Activated naive CD4-positive, alpha-beta T cell treated with Interleukin-2 at 50 U/mL for 16 hours (primary cell): ENCODE results near the gene DRAM2.

Source experiments
- DNase-seq: peaks from one replicate; pipeline ENCODE4 v3.0.0-alpha.2; 2020

The DRAM2 gene

DNA sequence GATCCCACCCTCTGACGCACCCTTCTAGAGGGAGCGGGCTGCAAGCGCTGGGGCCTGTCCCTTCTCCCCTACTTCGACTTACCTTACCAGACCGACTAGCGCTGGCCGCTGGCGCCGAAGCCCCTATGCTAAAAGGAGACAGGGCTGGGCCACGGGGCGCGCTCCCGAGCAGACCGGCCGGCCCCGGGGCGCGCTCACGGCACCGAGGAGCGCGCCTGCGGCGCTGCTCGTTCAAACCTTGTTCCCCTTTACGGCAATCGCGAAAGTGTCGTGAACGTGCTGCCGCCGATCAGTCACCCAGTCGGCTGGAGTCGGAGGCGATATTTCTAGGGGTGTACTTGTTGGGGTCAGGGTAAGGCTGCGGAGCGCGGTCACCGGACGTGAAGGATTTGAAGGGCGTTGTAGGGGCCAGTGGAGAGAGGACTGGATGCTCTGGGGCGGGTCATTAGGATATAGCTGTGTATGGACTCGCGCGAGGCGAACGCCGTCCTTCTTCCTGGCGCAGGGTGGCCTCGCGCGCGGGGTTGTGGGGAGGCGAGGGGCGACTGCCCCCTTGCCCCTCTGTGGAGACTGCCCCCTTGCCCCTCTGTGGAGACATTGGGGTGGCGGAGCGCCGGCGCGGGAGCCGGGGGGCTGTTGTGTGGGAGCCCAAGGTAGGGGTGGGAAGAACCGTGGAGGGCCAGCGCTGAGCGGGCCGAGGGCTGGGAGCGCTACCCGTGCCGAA, at the start of gene DRAM2, which contains the start of gene CEPT1:
DRAM2 (minus strand) TSS at position 138 of the 724 bp plus-strand sequence. CDS start 8,539 bp downstream, outside the sequence.
CEPT1 (plus strand) TSS at position 268 of the 724 bp plus-strand sequence. CDS start 7,492 bp downstream, outside the sequence.
- DNase-seq = peak; percentile 93

DNA sequence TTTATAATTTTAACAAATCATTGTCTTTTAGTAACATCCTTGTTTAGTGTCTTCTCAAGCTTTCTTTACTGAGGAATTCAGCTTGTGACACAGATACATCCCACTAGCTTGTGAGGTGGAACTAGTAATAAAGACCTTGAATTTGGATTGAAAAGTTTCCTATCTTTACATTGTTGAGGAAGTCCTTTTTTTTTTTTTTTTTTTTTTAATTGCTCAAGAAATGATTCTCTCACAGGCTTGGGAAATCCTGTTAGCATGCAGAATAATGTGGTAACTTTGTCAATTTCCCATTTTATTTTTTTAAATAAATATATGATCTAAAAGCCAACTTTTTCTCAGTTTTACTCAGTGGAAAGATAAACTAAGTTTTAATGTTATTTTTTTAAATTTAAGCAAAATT, 44.8 kb upstream of the DRAM2 start:
- DNase-seq = no peak

DNA sequence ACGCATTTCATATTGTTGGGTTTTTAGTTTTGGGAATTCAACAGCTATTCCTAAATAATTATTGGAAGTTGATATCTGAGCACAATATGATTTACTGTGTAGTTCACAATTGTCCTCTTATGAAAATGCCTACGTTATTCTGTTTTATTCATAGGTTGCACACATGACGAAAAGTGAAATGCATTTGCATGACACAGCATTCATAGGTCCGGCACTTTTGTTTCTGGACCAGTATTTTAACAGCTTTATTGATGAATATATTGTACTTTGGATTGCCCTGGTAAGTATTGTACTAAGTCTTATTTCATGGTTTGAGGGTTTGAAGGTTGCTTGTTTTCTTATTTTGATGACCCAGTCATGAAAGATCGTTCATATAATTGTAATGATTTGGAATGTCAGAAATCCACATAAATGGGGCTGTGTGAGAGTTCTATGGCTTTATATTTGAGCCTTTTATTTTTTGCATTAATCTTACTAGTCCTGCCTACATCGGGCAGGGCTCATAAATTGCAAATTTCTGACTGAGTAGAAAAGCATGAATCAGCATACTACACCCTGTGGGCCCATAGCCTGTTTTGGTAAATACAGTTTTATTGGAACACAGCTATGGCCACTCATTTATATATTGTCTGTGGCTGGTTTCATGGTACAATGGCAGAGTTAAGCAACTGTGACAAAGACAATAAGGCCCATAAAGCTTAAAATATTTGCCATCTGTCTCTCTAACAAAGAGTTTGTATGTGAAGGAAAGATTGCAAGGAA, 43.6 kb upstream of the DRAM2 start:
- DNase-seq = no peak

DNA sequence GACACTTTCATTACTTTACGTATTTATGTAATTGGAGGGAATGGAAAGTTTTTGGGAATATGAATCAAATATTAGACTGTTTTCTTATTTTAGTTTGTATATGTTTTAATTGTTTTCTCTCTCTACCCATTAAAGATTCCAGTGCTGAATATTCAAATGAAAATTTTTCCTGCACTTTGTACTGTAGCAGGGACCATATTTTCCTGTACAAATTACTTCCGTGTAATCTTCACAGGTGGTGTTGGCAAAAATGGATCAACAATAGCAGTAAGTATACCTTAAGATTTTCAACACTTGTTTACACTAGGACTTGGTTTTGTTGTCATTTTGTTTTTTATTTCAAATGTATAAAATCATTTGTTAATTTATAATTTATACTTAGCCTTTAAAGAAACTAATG, 42.2 kb upstream of the DRAM2 start:
- DNase-seq = no peak

DNA sequence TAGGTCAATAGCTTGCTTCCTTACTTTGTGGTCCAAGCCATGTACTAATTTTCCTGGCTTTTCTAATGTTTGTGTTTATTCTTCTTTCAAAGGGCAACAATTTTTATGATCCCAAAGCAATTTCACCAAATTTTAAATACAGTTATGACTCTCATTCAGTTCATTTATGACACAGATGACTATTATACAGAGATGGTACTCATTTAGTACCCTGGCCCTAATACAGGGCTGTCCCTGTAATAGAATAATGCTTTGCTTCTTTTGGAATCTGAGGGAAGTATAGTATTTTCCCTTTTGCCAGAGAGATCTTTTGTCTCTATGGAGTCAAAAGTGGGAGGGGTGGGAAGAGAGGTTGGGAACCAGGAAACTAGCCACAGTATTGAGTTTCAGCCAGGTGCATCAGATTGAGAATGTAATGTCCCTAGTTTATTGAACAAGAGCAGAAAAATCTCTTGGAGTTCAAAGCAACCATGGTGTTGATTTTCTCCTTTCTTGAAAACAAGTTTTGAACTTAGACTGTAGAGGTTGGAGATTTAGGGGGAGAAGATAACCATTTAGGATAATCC, 40.2 kb upstream of the DRAM2 start:
- DNase-seq = no peak

DNA sequence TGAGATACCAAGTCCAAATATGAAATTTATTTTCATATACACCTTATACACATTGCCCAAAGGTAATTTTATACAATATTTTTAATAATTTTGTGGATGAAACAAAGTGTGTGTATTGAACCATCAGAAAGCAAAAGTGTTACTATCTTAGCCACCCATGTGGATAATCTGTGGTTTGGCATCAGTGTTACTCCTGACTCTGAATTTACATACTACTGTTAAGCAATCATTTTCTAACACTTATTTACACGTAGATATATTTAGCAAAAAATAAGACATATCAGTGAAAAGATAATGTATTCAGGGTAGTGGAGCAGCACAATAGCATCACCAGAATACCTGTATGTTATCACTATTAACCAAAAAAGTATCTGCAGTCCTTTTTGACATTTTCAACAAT, 36.8 kb upstream of the DRAM2 start:
- no peak for DNase-seq

DNA sequence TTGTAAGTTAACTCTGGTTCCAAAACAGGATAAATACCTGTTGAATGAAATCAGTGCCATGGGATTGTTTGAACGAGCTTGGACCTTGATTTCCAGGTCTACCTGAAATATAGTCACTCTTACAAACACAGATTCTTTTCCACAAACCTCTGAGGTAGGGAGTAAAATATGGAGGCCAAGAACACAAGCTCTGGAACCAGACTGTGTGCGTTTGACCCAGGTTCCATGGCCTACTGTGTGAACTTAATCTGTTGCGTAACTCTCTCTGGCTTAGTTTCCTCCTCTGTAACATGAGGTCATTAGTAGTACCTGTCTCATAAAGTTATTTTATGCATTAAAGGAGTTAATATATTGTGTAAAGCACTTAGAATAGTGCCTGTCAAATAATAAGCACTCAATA, 35.5 kb upstream of the DRAM2 start:
- no peak for DNase-seq

DNA sequence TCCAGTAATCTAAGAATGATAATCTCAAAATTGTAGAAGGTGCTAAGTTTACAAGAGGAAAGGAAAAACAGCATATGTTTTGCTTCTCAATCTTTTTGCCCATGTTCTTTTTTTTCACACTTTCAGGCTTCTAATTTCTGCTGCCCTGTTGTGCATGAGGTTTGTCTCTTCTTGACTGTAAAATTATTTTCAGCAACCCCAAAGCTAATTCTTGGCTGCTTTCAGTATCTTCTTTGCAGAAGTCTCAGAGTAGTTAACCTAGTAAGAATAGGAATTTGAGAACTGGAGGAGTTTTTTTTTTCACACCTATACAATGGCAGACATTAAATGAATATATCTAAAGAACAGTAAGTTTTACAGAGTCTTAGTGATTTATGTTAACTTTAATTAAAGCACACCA, 34.2 kb upstream of the DRAM2 start:
- DNase-seq = no peak

DNA sequence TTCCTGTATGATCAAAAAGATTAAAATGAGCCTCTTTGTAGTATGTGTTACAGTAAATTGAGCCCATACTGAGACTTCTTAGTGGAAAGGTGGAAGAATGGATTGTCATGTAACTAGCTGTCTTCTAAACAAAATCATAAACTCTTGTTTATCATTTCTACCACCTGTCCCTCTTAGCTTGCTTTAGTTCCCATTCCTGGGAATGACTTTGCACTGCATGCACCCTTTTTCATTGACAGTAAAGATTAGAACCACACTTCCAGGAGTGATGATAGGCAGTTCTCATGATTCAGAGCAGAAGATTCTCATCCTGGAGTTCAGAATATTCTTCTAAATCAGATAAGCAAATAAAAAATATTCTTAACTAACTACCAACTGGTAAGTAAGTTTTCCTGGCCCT, 32.6 kb upstream of the DRAM2 start:
- no peak for DNase-seq

DNA sequence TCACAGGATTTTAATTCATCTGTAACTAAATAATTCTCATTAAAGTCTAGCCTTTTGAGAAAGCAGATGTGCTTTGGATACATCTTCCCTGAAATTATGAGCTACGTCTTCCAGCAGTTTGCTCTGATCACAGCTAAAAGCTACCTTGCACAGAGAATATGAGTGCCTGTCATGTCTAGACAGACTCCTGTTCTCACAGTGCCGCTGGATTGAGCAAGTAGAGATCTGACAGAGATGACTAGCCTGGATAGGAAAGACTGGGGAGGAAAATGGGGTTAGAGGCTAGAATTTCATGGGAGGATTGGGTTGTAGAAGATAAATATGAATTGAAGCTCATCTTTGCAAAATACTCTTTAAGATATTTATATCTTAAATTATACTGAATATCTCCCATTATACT, 24.3 kb upstream of the DRAM2 start:
- no peak for DNase-seq

DNA sequence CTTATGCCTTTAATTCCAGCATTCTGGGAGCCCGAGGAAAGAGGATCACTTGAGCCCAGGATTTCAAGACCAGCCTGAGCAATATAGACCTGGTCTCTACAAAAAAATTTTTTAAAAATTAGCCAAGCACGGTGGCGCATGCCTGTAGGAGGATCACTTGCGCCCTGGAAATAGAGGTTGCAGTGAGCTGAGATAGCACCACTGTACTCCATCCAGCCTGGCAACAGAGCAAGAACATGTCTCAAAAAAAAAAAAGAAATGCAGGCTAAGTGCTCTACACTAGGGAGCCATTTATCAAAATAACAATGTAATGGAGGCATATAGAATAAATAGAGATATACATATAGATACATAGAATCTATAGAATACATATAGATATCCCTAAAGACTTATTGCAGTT, 23.5 kb upstream of the DRAM2 start:
- no peak for DNase-seq

DNA sequence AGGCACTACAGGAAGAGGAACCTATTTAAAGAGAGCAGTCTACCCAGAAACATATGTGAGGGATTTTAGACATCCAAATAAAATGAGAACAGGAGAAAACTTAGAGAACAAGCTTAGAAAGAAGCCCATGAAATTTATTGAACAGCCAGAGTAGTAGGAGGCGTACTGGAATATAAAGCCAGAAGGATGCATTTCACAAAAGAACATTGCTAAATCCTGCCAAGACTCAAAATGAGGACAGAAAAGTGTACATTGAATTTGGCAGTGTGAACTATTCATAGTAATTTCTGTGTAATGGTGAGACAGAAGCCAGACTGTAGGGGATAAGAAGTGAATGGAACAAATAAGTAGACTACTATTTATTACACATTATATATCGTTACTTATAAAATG, 22.6 kb upstream of the DRAM2 start:
- no peak for DNase-seq

DNA sequence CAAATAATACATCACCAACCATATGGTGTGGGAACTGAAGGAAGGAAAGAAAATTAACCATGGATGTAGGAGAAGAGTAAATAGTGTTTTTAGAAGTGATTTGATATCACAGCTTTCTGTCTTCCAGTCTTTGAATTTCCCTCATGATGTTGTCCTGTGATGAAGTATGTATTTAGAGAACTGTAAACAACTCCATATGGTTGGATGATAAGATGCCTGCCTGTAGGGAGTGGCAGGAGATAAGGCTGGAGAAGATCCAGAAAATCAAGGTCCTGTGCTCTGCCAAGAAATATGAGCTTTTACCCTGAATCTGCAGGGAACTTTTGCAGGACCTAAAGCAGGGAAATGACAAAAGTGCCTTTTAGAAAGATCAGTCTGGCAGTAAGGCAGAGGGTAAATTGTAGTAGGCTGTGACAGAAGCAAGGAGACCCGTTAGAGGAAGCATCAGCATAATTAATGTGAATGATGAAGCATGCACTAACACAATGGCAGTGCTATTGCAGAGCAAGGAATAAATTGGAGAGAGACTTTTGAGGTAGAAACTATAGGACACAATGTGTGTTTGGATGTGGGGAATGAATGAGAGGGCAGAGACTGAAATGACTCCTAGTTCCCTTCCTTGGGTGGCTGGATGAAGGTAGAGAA, 22.1 kb upstream of the DRAM2 start:
- DNase-seq = no peak

DNA sequence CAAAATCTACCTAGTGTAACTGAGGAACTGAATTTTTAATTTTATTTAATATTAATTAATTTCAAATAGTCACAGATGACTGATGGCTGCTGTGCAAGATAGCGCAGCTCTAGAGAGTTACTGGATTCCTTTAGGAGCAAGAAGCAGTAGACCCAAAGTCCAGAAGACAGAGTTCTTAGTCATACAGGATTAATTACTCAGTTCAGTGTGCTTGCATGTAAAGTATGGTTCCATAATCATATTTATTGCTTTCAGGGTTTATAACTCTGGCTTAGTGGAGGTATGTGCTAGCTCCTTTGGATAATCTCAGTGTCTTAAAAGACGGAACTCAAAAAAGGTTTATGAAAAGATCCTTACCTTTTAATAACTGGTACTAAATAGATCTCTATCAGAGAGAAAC, 17.5 kb upstream of the DRAM2 start:
- no peak for DNase-seq

DNA sequence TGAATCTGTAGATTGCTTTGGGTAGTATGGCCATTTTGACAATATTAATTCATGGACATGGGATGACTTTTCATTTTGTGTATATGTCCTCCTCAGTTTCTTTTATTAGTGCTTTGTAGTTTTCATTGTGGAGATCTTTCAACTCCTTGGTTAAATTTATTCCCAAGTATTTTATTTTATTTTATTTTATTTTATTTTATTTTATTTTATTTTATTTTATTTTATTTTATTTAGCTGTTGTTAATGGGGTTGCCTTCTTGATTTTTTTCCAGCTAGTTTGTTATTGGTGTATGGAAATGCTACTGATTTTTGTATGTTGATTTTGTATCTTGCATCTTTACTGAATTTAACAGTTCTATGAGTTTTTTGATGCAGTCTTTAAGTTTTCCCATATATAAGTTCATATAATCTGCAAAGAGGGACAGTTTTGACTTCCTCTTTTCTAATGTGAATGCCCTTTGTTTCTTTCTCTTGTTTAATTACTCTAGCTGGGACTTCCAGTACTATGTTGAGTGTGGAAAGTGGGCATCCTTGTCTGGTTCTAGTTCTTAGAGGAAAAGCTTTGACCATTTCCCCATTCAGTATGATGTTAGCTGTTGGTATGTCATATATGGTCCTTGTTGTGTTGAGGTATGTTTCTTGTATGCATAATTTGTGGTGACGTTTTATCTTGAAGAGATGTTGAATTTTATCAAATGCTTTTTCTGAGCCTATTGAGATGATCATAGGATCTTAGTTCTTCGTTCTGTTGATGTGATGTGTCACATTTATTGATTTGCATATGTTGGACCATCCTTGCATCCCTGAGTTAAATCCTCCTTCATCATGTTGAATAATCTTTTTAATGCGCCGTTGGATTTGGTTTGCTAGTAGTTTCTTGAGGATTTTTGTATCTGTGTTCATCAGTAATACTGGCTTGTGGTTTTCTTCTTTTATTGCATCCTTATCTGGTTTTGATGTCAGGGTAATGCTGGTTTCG, 14.4 kb upstream of the DRAM2 start:
- DNase-seq = no peak

DNA sequence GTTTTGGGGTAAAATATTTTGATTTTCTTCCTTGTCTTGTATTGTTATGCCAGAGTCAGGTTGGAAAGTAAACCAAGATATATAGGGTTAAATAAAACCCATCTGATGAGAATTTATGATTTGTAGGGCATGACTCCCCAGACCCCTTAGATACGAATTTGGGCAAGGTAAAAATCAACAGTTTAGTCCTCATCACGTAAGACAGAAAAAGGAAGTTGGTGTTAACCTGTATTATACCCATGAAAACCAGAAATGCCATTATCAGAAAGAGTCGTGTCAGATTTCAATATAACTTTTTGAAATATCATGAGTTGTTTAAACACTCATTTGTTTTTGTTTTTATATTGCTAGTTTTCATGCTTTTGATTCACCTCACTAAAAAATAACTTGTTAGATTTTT, 11.9 kb upstream of the DRAM2 start:
- no peak for DNase-seq

DNA sequence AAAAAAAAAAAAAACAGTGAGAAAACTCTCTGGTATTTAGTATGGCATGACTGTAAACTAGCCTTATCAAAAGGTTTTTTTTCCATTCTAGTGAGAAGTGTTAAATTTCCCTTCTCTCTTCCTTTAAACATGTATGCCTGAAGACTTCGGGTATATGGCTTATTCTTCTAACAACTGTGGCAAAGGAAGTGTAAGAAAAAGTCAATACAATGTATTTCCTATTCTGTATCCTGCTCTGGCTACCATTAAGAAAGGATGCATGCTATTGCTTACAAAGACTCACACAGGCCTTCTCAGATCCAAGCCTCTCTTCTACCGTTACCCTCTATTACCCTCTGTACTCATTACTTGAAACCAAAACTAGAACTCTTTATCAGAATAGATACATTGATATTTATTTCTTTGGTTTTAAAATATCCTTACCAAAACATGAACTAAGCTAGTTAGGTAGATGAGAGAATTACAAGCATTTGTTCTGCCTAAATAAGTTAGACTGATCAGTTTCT, 8.5 kb upstream of the DRAM2 start:
- no peak for DNase-seq

DNA sequence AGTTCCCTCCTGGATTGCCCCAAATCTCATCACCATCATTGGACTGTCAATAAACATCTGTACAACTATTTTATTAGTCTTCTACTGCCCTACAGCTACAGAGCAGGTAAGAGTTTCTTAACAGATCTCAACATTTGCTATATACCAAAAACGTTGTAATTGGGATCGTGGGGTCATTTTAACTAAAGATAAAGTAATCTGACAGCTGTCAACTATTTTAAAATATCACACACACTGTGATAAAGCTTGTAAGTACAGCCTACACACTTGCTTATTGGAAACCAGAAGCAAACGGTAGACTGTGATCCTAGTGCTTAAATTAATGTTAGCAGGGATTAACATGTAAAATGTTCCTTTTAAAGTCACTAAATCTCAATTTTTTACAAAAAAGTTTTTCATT, 8.1 kb upstream of the DRAM2 start:
- no peak for DNase-seq

DNA sequence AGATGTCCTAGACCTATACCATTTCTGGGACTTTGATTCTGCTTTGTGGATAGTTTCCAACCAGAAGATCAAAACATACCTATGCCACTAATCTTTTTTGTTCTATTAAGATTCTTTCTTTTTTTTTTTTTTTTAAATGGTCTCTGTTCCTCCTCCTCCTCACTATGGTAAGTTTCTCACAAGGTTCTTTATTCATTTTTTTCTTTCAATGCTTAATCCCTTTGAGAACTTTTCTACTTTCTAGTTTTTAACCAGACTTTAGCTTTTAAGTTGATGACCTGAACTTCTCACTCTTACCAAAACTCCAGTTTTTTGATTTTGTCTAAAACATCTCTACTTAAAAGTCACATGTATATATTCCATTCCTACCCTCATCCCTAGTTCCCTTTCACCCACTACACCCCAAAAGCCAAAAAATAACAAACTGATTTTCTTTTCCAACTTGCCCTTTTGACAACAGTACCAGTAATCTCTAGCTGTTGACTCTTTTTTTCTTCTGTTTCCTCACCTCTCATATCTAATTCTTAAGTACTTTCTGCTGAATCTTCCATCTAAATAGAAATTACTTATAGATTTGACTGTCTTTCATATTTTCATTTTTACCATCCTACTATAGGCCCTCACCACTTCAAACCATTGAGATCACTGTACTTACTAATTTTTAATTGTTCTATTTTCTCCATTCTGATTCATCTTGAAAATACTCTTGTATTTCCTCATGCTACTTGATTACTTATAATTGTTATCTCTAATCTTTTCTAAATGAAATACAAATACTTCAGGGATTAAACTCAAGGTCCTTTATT, 6.3 kb upstream of the DRAM2 start:
- no peak for DNase-seq

DNA sequence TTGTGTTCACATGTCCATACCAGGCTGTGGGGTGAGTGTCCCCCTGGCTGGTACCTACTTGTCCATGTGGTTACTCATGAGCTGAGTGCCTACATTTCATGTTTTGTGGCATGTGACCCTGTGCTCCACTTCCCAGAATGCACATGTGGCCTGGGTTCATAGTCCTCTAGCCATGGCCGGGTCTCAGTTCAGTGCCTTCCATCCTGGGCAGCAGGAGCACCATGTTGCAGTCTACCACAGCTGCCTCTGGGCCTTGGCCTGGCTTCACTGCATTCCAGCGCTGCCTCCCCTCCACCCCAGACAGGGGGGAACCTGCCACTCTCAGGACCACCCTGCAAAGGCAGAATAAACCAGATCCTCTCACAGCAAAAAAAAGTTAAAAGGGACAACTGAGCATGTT, 5.6 kb upstream of the DRAM2 start:
- DNase-seq = no peak

DNA sequence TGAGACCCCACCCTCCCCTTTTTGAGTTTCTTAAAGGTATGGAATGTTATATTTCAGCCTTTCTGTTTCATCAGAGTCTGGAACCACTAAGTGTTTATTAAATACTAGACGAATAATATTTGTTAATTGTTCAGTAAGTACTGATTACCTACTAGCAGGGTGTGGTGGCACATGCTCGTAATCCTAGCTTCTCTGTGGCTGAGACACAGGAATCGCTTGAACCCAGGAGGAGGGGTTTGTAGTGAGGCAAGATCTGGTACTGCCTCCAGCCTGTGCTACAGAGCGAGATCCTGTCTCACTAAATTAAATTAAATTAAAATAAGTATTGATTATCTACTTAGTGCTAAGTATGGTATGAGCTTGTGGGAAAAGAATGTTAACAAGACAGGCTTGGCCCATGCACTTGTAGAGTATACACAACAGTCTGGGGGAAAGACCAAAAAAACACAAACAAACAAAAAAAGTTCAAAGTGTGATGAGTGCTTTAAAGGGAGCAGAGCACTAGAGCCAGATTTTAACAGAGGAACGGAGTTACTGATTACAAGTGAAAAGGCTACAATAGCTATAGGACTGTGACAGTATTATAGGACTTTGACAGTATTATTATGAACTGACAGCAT, 2.6 kb upstream of the DRAM2 start:
- DNase-seq = no peak
